SK-N-MC (cell line): ENCODE measurements around the gene TLNRD1.
"Not testable (repeated sequence)": the region's sequence is repeated elsewhere in the genome, so short reads cannot be mapped to it uniquely, and the experiment has no call there.

Experiments
- DNase-seq: peaks from one replicate; pipeline ENCODE4 v3.0.0-alpha.2; 2011; ENCODE audit warnings: low read depth, low spot score
- H3K27ac ChIP-seq: fragments of 200-600 bp; sonication (generic); 2 replicates; pipeline ENCODE4 v1.5.1; 2016; ENCODE audit warnings: mixed run types
- H3K36me3 ChIP-seq: fragments of 200-600 bp; sonication (generic); 2 replicates; pipeline ENCODE4 v1.6.1; 2017; ENCODE audit warnings: antibody characterized with exemption, low read length, mixed read lengths; ENCODE audit not compliant: insufficient read depth
- H3K4me3 ChIP-seq: fragments of 200-600 bp; sonication (generic); 2 replicates; pipeline ENCODE4 v1.5.1; 2016
- H3K9ac ChIP-seq: fragments of 200-600 bp; sonication (generic); 2 replicates; pipeline ENCODE4 v1.8.0; 2017; ENCODE audit warnings: mixed run types, mixed read lengths; ENCODE audit not compliant: insufficient read length
- H3K9me3 ChIP-seq: fragments of 200-600 bp; sonication (generic); 2 replicates; pipeline ENCODE4 v1.6.1; 2017; ENCODE audit warnings: low read depth, mild to moderate bottlenecking, antibody characterized with exemption, low read length, moderate library complexity, mixed read lengths
- EZH2 ChIP-seq: fragments of 200-600 bp; sonication (generic); IDR thresholded peaks from one replicate; pipeline ENCODE4 v1.6.1; 2017; ENCODE audit warnings: antibody characterized with exemption
- FOXP2 ChIP-seq: optimal IDR thresholded peaks from 2 replicates; pipeline ENCODE3; 2011; ENCODE audit warnings: mild to moderate bottlenecking, moderate library complexity; ENCODE audit not compliant: insufficient read depth; ENCODE audit errors: extremely low read length, control extremely low read depth
- POLR2AphosphoS5 ChIP-seq: IDR thresholded peaks from 2 replicates; pipeline ENCODE4 v1.6.1; 2012; ENCODE audit warnings: mild to moderate bottlenecking, low read depth, low read length, borderline replicate concordance

The TLNRD1 gene

GRCh38 chr15:80958818-80959495 lies 41.8 kb upstream of the TLNRD1 start:
- Histone ChIP-seq H3K9me3 (no peaks in the 10 kb centered on the region), H3K4me3 (no peak overlapping the region), H3K27ac (no peak overlapping the region), H3K36me3 (no peaks in the 10 kb centered on the region), H3K9ac (no peak overlapping the region)
- no peak for TF ChIP-seq EZH2
- no peak for TF ChIP-seq POLR2AphosphoS5
- TF ChIP-seq FOXP2: no peak
- DNase-seq: no peak

GRCh38 chr15:80965454-80965853 lies 35.3 kb upstream of the TLNRD1 start:
- not testable (repeated sequence) for H3K4me3 ChIP-seq, DNase-seq, H3K36me3 ChIP-seq, H3K9ac ChIP-seq, H3K9me3 ChIP-seq, H3K27ac ChIP-seq

- no peak overlapping the region for H3K4me3 ChIP-seq
- no peak for TF ChIP-seq EZH2
- TF ChIP-seq POLR2AphosphoS5: no peak
- TF ChIP-seq FOXP2: no peak
- no peak overlapping the region for H3K27ac ChIP-seq
- no peaks in the 10 kb centered on the region for H3K9me3 ChIP-seq
- H3K36me3 ChIP-seq: no peaks in the 10 kb centered on the region
- DNase-seq: no peak
- H3K9ac ChIP-seq: no peak overlapping the region
Observed at GRCh38 chr15:80966431-80967197, 34.1 kb upstream of the TLNRD1 start.

GRCh38 chr15:80967451-80967850 lies 33.3 kb upstream of the TLNRD1 start:
- Histone ChIP-seq H3K4me3 (no peak overlapping the region), H3K9ac (no peak overlapping the region), H3K36me3 (no peaks in the 10 kb centered on the region), H3K27ac (no peak overlapping the region), H3K9me3 (no peaks in the 10 kb centered on the region)
- TF ChIP-seq EZH2 (no peak), POLR2AphosphoS5 (no peak)
- DNase-seq: no peak

DNA sequence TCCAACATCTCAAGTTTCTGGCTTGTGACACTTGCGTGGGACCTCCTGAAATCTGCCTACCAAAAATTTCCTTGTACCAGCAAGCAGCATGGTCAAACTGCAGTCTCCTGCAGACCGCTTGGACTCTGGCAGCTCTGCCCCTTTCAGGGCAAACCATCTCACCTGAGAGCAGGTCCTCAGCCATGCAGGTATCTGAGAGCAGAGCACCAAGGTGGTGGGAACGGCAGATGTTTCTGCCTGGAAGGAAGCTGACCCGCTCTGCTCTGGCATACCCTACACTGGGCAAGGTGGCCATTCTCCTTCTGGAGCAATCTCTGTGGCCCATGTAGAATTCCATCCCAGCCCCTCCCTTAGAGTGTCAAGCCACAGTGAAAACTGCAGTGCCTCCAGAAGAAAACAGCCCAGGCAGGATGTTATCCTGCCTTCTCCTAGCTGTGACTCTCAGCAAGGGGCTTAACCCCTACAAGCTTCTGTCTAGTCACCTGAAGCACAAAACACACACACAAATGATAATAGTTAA lies 32.7 kb upstream of the TLNRD1 start:
- H3K9me3 ChIP-seq: no peaks in the 10 kb centered on the region
- H3K36me3 ChIP-seq: no peaks in the 10 kb centered on the region
- TF ChIP-seq POLR2AphosphoS5 (no peak), EZH2 (no peak), FOXP2 (no peak)
- no peak overlapping the region for H3K4me3 ChIP-seq
- H3K27ac ChIP-seq: no peak overlapping the region
- H3K9ac ChIP-seq: no peak overlapping the region
- DNase-seq: no peak

GRCh38 chr15:80969316-80969715 lies 31.4 kb upstream of the TLNRD1 start:
- TF ChIP-seq POLR2AphosphoS5 (no peak), EZH2 (no peak), FOXP2 (no peak)

GRCh38 chr15:80970018-80970657 lies 30.6 kb upstream of the TLNRD1 start:
- Histone ChIP-seq H3K36me3 (no peaks in the 10 kb centered on the region), H3K9me3 (no peaks in the 10 kb centered on the region), H3K9ac (no peak overlapping the region), H3K27ac (no peak overlapping the region), H3K4me3 (no peak overlapping the region)
- TF ChIP-seq POLR2AphosphoS5: no peak
- no peak for TF ChIP-seq FOXP2
- no peak for TF ChIP-seq EZH2
- peak; percentile 37 for DNase-seq

More at GRCh38 chr15:80969316-80969715, 31.4 kb upstream of the TLNRD1 start:
- no peak for DNase-seq
- no peak overlapping the region for H3K27ac ChIP-seq
- H3K4me3 ChIP-seq: no peak overlapping the region
- no peaks in the 10 kb centered on the region for H3K9me3 ChIP-seq
- no peak overlapping the region for H3K9ac ChIP-seq
- no peaks in the 10 kb centered on the region for H3K36me3 ChIP-seq

DNA sequence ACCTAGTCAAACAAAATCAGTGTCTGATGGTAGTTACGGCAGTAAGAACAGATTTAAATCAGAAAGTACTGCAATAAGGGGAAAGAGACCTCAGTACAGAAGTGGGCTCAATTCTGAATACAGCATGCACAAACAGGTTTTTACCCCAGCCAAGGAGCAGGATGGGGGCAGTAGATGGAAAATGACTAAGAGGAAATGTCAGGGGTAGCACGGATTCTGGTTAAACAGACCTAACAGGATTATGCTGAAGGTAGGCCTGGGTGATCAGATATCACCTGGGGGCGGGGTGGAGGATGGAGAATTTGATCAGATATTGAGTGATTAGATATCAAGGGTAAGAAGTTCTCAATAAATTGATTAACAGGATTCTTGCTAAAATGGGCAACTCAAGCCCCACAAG lies 30.1 kb upstream of the TLNRD1 start:
- Histone ChIP-seq H3K4me3 (no peak overlapping the region), H3K36me3 (no peaks in the 10 kb centered on the region), H3K9ac (no peak overlapping the region), H3K9me3 (no peaks in the 10 kb centered on the region), H3K27ac (no peak overlapping the region)
- TF ChIP-seq FOXP2 (no peak), POLR2AphosphoS5 (no peak), EZH2 (no peak)
- no peak for DNase-seq

DNA sequence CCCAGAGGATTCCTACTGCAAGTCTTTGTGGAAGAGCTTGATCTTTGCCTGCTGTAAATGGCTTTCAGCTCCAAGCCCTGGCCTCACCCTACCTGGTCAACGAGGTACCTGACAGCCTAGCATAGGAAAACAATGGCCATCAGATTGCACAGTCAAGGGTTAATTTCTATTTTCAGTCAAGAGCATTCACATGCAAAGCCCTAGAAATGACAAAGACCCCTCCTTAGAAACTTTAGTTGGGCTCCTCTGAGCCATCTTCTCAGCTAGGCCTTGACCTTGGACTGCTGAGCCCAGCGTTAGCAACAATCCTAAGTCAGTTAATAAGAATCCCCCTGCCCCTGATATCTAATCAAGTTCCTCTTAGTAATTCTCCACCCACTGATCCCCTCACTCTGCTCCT lies 29.6 kb upstream of the TLNRD1 start:
- no peak overlapping the region for H3K9ac ChIP-seq
- H3K4me3 ChIP-seq: no peak overlapping the region
- H3K27ac ChIP-seq: no peak overlapping the region
- H3K9me3 ChIP-seq: no peaks in the 10 kb centered on the region
- H3K36me3 ChIP-seq: no peaks in the 10 kb centered on the region
- TF ChIP-seq FOXP2 (no peak), POLR2AphosphoS5 (no peak), EZH2 (no peak)
- DNase-seq: no peak
